Measurements from ENCODE around the gene SLC4A8. TPM values are rescaled to one million over a fixed set of nuclear protein-coding genes. Genes with fewer than 3 reads are reported as not detected.

The SLC4A8 gene
- total RNA-seq, 2 experiments from 2014 or later, result 1.3 to 1.8 TPM

DNA sequence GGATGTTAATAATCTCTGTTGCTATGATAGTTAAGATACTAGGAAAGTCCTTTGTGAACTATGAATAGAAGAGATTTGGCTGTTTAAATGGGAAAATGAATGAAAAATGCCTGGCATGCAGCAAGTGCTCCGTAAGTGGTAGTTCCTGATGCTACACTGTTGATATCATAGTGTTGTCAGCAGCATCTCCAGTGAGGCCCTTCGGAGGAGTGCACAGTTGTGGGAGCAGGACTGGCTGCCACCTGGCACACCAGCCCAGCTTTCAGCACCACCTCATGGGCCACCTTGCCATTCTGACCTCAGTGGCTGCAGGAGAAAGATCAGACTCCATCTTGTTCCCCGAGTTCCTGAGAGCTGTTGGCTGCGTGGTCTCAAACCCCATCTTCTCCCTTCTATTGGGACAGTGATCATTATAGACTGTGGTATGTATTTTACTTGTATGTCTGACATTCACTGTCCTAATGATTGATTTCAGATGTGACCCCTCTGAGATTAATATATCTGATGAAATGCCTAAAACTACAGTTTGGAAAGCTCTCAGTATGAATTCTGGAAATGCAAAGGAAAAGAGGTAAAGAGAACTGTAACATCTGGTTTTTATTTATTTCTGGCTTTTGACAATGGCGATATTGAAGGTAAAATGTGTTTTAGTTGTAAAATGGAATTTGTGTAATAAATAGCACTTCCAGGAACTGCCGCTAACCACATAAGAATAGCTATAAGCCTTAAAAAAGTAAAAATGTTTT is 80.9 kb downstream of the SLC4A8 start:
- no peaks in the 10 kb centered on the region for H3K9me3 ChIP-seq (ENCODE audit: control insufficient read depth in 1 of 2, insufficient read depth in 1 of 2, low read length in 2 of 2)
- H3K4me1 ChIP-seq (ENCODE audit: insufficient read depth, low read length), result no peaks in the 10 kb centered on the region
- H3K36me3 ChIP-seq (ENCODE audit: insufficient read depth, low read length), result no peaks in the 10 kb centered on the region
- no peaks in the 10 kb centered on the region for H3K27me3 ChIP-seq (ENCODE audit: control insufficient read depth in 1 of 2, insufficient read depth in 2 of 2, low read length in 2 of 2)
- Mint-ChIP-seq H3K9me3 (no peaks in the 10 kb centered on the region), H3K27me3 (no peaks in the 10 kb centered on the region), H3K27ac (no peak overlapping the region), H3K4me3 (no peak overlapping the region), H3K36me3 (ENCODE audit: low read depth) (no peaks in the 10 kb centered on the region), H3K4me1 (ENCODE audit: low read depth) (no peaks in the 10 kb centered on the region)
- intact Hi-C loops (cut with DNase I, micrococcal nuclease), result no loop called here
- TF ChIP-seq, protein P1, sequence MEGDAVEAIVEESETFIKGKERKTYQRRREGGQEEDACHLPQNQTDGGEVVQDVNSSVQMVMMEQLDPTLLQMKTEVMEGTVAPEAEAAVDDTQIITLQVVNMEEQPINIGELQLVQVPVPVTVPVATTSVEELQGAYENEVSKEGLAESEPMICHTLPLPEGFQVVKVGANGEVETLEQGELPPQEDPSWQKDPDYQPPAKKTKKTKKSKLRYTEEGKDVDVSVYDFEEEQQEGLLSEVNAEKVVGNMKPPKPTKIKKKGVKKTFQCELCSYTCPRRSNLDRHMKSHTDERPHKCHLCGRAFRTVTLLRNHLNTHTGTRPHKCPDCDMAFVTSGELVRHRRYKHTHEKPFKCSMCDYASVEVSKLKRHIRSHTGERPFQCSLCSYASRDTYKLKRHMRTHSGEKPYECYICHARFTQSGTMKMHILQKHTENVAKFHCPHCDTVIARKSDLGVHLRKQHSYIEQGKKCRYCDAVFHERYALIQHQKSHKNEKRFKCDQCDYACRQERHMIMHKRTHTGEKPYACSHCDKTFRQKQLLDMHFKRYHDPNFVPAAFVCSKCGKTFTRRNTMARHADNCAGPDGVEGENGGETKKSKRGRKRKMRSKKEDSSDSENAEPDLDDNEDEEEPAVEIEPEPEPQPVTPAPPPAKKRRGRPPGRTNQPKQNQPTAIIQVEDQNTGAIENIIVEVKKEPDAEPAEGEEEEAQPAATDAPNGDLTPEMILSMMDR (IDR thresholded peaks at IDR 0.05), result no peak
- H3K4me3 ChIP-seq (ENCODE audit: low read length), result no peak overlapping the region
- ChIA-PET POLR2A (no interaction called here), CTCF (no interaction called here)
- ATAC-seq (ENCODE audit: poor library complexity) (no peak), DNase-seq (no peak)
- no peak overlapping the region for H3K27ac ChIP-seq (ENCODE audit: low read depth in 1 of 2, low read length in 2 of 2)

DNA sequence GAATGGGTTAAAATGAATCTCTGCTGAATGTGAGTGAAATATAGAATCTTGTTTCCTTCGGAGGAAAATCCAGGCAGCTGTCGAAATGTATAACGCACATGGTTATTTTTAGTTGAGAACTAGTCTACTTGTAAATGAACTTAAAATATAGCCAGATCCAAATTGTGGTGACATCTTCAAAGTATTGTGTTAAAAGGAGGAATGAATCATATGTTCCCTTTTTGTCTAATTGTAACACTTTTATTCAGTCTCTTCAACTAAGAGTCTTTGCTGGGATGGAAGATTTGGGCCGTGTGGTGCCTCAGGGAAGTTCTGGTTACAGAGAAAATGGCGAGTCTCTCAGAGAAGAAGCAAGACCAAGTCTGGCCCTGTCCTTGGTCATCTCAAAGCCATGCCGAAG is 82.5 kb downstream of the SLC4A8 start:
- H3K4me1 Mint-ChIP-seq (ENCODE audit: low read depth), result no peaks in the 10 kb centered on the region
- ChIA-PET CTCF (interaction anchor here (1.0 kb wide), 1 partner anchor 24 kb away, joined by 3 read pairs; no protein-coding TSS in a partner anchor), POLR2A (no interaction called here)
- no peak for ATAC-seq (ENCODE audit: poor library complexity)
- intact Hi-C loops (cut with DNase I, micrococcal nuclease), result no loop called here
- no peaks in the 10 kb centered on the region for H3K27me3 Mint-ChIP-seq
- no peak overlapping the region for H3K4me3 Mint-ChIP-seq
- H3K36me3 Mint-ChIP-seq (ENCODE audit: low read depth), result no peaks in the 10 kb centered on the region
- no peak for DNase-seq
- H3K9me3 Mint-ChIP-seq, result no peaks in the 10 kb centered on the region
- Histone ChIP-seq H3K36me3 (ENCODE audit: insufficient read depth, low read length) (no peaks in the 10 kb centered on the region), H3K4me3 (ENCODE audit: low read length) (no peak overlapping the region), H3K27me3 (ENCODE audit: control insufficient read depth in 1 of 2, insufficient read depth in 2 of 2, low read length in 2 of 2) (no peaks in the 10 kb centered on the region), H3K9me3 (ENCODE audit: control insufficient read depth in 1 of 2, insufficient read depth in 1 of 2, low read length in 2 of 2) (no peaks in the 10 kb centered on the region), H3K27ac (ENCODE audit: low read depth in 1 of 2, low read length in 2 of 2) (no peak overlapping the region), H3K4me1 (ENCODE audit: insufficient read depth, low read length) (no peaks in the 10 kb centered on the region)
- TF ChIP-seq, protein P1 (IDR thresholded peaks at IDR 0.05), result no peak
- H3K27ac Mint-ChIP-seq, result no peak overlapping the region

DNA sequence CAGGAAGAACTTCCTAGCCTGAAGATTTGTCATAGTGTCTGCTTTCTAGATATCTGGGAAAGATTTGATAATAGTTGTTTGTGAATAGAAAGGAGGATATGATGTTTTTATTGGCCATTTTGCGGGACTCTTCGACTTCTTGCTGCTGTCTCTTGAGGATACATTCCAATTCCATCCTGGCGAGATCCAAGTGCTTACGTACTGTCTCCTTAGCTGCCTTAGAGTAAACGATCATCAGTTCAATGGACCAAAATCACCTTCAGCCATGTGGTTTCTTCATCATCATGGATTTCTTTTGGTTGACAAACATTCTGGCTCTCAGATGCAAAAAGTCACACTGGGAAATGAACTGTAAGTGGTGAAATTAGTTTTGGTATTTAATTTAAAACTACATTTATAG is 83.7 kb downstream of the SLC4A8 start:
- Histone ChIP-seq H3K27me3 (ENCODE audit: control insufficient read depth in 1 of 2, insufficient read depth in 2 of 2, low read length in 2 of 2) (no peaks in the 10 kb centered on the region), H3K27ac (ENCODE audit: low read depth in 1 of 2, low read length in 2 of 2) (no peak overlapping the region), H3K4me3 (ENCODE audit: low read length) (no peak overlapping the region), H3K4me1 (ENCODE audit: insufficient read depth, low read length) (no peaks in the 10 kb centered on the region), H3K36me3 (ENCODE audit: insufficient read depth, low read length) (no peaks in the 10 kb centered on the region), H3K9me3 (ENCODE audit: control insufficient read depth in 1 of 2, insufficient read depth in 1 of 2, low read length in 2 of 2) (no peaks in the 10 kb centered on the region)
- DNase-seq (no peak), ATAC-seq (ENCODE audit: poor library complexity) (no peak)
- Mint-ChIP-seq H3K9me3 (no peaks in the 10 kb centered on the region), H3K4me3 (no peak overlapping the region), H3K27ac (no peak overlapping the region), H3K4me1 (ENCODE audit: low read depth) (no peaks in the 10 kb centered on the region), H3K27me3 (no peaks in the 10 kb centered on the region), H3K36me3 (ENCODE audit: low read depth) (no peaks in the 10 kb centered on the region)
- TF ChIP-seq, protein P1 (IDR thresholded peaks at IDR 0.05), result no peak
- ChIA-PET CTCF (no interaction called here), POLR2A (no interaction called here)
- intact Hi-C loops (cut with DNase I, micrococcal nuclease), result no loop called here

Data from CD4-positive, alpha-beta T cell (primary cell).